ENCODE measurements around the gene ORC5. TPM values are rescaled to one million over a fixed set of nuclear protein-coding genes. Genes with fewer than 3 reads are reported as not detected.

ORC5 gene
- total RNA-seq, 1 experiment from 2014 or later: 39.8 TPM

GRCh38 chr7:104133238-104133637, 74.6 kb downstream of the ORC5 start:
- DNase-seq (ENCODE audit: extremely low read depth, low read depth): no peak

DNA sequence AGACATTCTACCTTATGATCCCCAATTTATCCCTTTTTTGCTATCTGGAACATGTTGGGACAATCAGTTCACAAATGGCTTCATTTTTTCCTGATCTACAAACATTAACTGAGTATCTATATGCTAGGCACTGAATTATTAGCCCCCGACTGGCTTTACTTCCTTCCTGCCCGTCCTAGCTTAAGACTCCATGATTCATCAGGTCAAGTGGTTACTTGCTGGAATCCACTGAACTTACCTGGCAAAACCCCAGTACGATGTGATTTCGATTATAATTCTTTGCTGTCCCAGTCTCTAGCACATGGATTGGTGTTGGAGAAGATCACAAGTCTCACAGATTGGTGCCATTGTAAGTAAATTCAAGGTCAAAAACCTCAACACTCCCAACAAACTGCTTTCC, 77.1 kb downstream of the ORC5 start:
- DNase-seq (ENCODE audit: extremely low read depth, low read depth): no peak

- DNase-seq (ENCODE audit: extremely low read depth, low read depth): no peak
Measured at GRCh38 chr7:104127204-104127603, 80.6 kb downstream of the ORC5 start.

GRCh38 chr7:104126411-104126841, 81.4 kb downstream of the ORC5 start:
- DNase-seq (ENCODE audit: extremely low read depth, low read depth): no peak

GRCh38 chr7:104124893-104125477, 82.8 kb downstream of the ORC5 start:
- DNase-seq (ENCODE audit: extremely low read depth, low read depth): no peak

DNA sequence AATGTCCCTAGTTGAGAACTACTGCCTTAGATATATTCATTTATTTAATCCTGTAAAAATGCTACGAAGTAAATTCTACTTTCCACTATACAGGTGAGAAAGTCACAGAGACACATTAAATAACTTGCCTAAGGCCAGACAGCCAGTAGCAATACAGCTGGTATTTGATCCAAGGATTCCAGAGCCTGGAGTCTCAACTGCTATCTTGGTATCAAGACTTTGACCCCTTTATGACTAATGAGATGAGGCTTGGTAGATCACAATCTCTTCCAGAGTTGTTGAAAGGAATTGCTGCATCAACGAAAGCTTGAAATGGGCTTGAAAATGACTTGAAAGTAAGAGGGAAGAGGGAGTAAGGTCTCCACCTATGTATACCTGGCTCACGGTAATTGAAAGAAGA, 83.3 kb downstream of the ORC5 start:
- DNase-seq (ENCODE audit: extremely low read depth, low read depth): no peak

GRCh38 chr7:104123786-104124185, 84.0 kb downstream of the ORC5 start:
- no peak for DNase-seq (ENCODE audit: extremely low read depth, low read depth)

GRCh38 chr7:104113788-104114187, 94.0 kb downstream of the ORC5 start:
- no peak for DNase-seq (ENCODE audit: extremely low read depth, low read depth)

GRCh38 chr7:104112623-104113022, 95.2 kb downstream of the ORC5 start:
- no peak for DNase-seq (ENCODE audit: extremely low read depth, low read depth)

- no peak for DNase-seq (ENCODE audit: extremely low read depth, low read depth)
Measured at GRCh38 chr7:104111271-104111670, 96.5 kb downstream of the ORC5 start.

- peak; percentile 5 for DNase-seq (ENCODE audit: extremely low read depth, low read depth)
Measured at GRCh38 chr7:104106108-104106905, 101.5 kb downstream of the ORC5 start.

GRCh38 chr7:104098890-104099289, 108.9 kb downstream of the ORC5 start:
- no peak for DNase-seq (ENCODE audit: extremely low read depth, low read depth)

GRCh38 chr7:104096683-104097082, 111.1 kb downstream of the ORC5 start:
- peak; percentile 20 for DNase-seq (ENCODE audit: extremely low read depth, low read depth)

GRCh38 chr7:104093127-104093526, 114.7 kb downstream of the ORC5 start:
- DNase-seq (ENCODE audit: extremely low read depth, low read depth): no peak

GRCh38 chr7:104091242-104091641, 116.6 kb downstream of the ORC5 start:
- DNase-seq (ENCODE audit: extremely low read depth, low read depth): no peak

- no peak for DNase-seq (ENCODE audit: extremely low read depth, low read depth)
Measured at GRCh38 chr7:104089612-104090011, 118.2 kb downstream of the ORC5 start.

GRCh38 chr7:104089061-104089460, 118.8 kb downstream of the ORC5 start:
- DNase-seq (ENCODE audit: extremely low read depth, low read depth): no peak

Other genes with a start within 250 kb of the ORC5 start
- gene RELN, start 218.4 kb downstream of the ORC5 start, total RNA-seq (2014; rRNA removed; shearing (Covaris generic)): 0.23 and 0.57 TPM in 2 replicates
- not detected in 2 replicates for gene LHFPL3, start 120.6 kb upstream of the ORC5 start, total RNA-seq (2014; rRNA removed; shearing (Covaris generic))

Measured in NCI-H460 (cell line).